BLaER1 (cell line): ENCODE measurements around the gene CHM.
A peak's percentile ranks its signal among the peaks of the same experiment; 100 is the strongest.
"Not testable (repeated sequence)": the region's sequence is repeated elsewhere in the genome, so short reads cannot be mapped to it uniquely, and the experiment has no call there.

Experiments
- H3K27ac ChIP-seq: shearing (Covaris generic); formaldehyde crosslinking; 2 replicates; pipeline ENCODE4 v1.8.1; 2022
- H3K27me3 ChIP-seq: shearing (Covaris generic); formaldehyde crosslinking; 2 replicates; pipeline ENCODE4 v1.8.1; 2022
- H3K36me3 ChIP-seq: shearing (Covaris generic); formaldehyde crosslinking; 2 replicates; pipeline ENCODE4 v1.8.1; 2022
- H3K4me1 ChIP-seq: shearing (Covaris generic); formaldehyde crosslinking; 2 replicates; pipeline ENCODE4 v1.8.1; 2022
- H3K4me2 ChIP-seq: shearing (Covaris generic); formaldehyde crosslinking; 2 replicates; pipeline ENCODE4 v1.8.1; 2022
- H3K4me3 ChIP-seq: shearing (Covaris generic); formaldehyde crosslinking; 2 replicates; pipeline ENCODE4 v1.8.1; 2022
- H3K9ac ChIP-seq: shearing (Covaris generic); formaldehyde crosslinking; 2 replicates; pipeline ENCODE4 v1.8.1; 2022
- H3K9me3 ChIP-seq: shearing (Covaris generic); formaldehyde crosslinking; 2 replicates; pipeline ENCODE4 v1.8.1; 2022
- H4K20me1 ChIP-seq: shearing (Covaris generic); formaldehyde crosslinking; 2 replicates; pipeline ENCODE4 v1.8.1; 2022
- Cebpa-rat ChIP-seq: shearing (Covaris generic); IDR thresholded peaks from 2 replicates; pipeline ENCODE4 v1.8.1; 2022

The CHM gene

GRCh38 chrX:85927740-85928139, 119.6 kb downstream of the CHM start:
- H4K20me1 ChIP-seq, result 0 out of 2 replicates have a peak, but pooled peaks cover 8% of the 10 kb centered on the region
- no peak for TF ChIP-seq Cebpa-rat

GRCh38 chrX:85922821-85923220, 124.5 kb downstream of the CHM start:
- no peak overlapping the region for H3K9ac ChIP-seq
- no peak overlapping the region for H3K4me3 ChIP-seq
- no peaks in the 10 kb centered on the region for H3K4me1 ChIP-seq
- H3K27ac ChIP-seq, result no peak overlapping the region
- peaks cover 41% of the 10 kb centered on the region for H3K27me3 ChIP-seq
- H3K4me2 ChIP-seq, result no peak overlapping the region
- H4K20me1 ChIP-seq, result no peaks in the 10 kb centered on the region
- H3K36me3 ChIP-seq, result no peaks in the 10 kb centered on the region
- peaks cover 10% of the 10 kb centered on the region; the same call in 1 of the 2 replicates for H3K9me3 ChIP-seq
- no peak for TF ChIP-seq Cebpa-rat

More at GRCh38 chrX:85927740-85928139, 119.6 kb downstream of the CHM start:
- Histone ChIP-seq H3K36me3 (no peaks in the 10 kb centered on the region), H3K9ac (no peak overlapping the region), H3K27me3 (peaks cover 73% of the 10 kb centered on the region), H3K27ac (no peak overlapping the region), H3K4me3 (no peak overlapping the region), H3K4me1 (no peaks in the 10 kb centered on the region), H3K9me3 (no peaks in the 10 kb centered on the region), H3K4me2 (no peak overlapping the region)

DNA sequence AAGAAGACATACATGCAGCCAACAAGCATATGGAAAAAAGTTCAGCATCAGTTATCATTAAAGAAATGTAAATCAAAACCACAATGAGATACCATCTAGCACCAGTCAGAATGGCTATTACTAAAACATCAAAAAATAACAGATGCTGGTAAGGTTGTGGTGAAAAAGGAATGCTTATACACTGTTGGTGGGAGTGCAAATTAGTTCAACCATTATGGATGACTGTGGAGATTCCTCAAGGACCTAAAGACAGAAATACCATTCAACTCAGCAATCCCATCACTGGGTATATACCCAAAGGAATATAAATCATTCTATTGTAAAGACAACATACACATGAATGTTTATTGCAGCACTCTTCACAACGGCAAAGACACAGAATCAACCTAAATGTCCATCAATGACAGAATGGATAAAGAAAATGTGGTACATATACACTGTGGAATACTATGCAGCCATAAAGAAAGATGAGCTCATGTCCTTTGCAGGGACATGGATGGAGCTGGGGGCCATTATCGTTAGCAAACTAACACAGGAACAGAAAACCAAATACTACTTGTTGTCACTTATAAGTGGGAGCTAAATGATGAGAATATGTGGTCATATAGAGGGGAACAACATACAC, 130.6 kb downstream of the CHM start:
- Histone ChIP-seq H3K27me3 (peaks cover 50% of the 10 kb centered on the region), H4K20me1 (peaks cover 15% of the 10 kb centered on the region; the same call in 1 of the 2 replicates), H3K9me3 (peaks cover 15% of the 10 kb centered on the region; the same call in 1 of the 2 replicates)
- H3K9ac ChIP-seq, H3K36me3 ChIP-seq, H3K4me2 ChIP-seq, H3K4me3 ChIP-seq, H3K4me1 ChIP-seq, H3K27ac ChIP-seq: not testable (repeated sequence)

- H3K4me2 ChIP-seq, result no peak overlapping the region
- peaks cover 15% of the 10 kb centered on the region; the same call in 1 of the 2 replicates for H3K9me3 ChIP-seq
- no peaks in the 10 kb centered on the region for H3K4me1 ChIP-seq
- H4K20me1 ChIP-seq, result peaks cover 15% of the 10 kb centered on the region; the same call in 1 of the 2 replicates
- TF ChIP-seq Cebpa-rat, result no peak
- no peak overlapping the region for H3K4me3 ChIP-seq
- H3K27ac ChIP-seq, result no peak overlapping the region
- H3K9ac ChIP-seq, result no peak overlapping the region
- H3K36me3 ChIP-seq, result no peaks in the 10 kb centered on the region
- peaks cover 55% of the 10 kb centered on the region for H3K27me3 ChIP-seq
Observed at GRCh38 chrX:85914431-85914830, 132.9 kb downstream of the CHM start.

- H3K27me3 ChIP-seq, result peaks cover 69% of the 10 kb centered on the region
Observed at GRCh38 chrX:85907316-85907715, 140.0 kb downstream of the CHM start.

GRCh38 chrX:85906399-85906798, 141.0 kb downstream of the CHM start:
- Histone ChIP-seq H3K9me3 (no peaks in the 10 kb centered on the region), H3K4me2 (no peak overlapping the region), H3K27ac (no peak overlapping the region), H3K4me3 (no peak overlapping the region), H3K9ac (no peak overlapping the region), H4K20me1 (no peaks in the 10 kb centered on the region), H3K4me1 (peaks cover 13% of the 10 kb centered on the region), H3K27me3 (peaks cover 60% of the 10 kb centered on the region), H3K36me3 (no peaks in the 10 kb centered on the region)
- TF ChIP-seq Cebpa-rat, result no peak

More at GRCh38 chrX:85907316-85907715, 140.0 kb downstream of the CHM start:
- Histone ChIP-seq H3K4me1 (peaks cover 13% of the 10 kb centered on the region), H3K4me3 (no peak overlapping the region), H3K9me3 (no peaks in the 10 kb centered on the region), H3K27ac (no peak overlapping the region), H3K9ac (no peak overlapping the region), H3K36me3 (no peaks in the 10 kb centered on the region), H4K20me1 (no peaks in the 10 kb centered on the region), H3K4me2 (peak overlapping the region; percentile 36)
- no peak for TF ChIP-seq Cebpa-rat

- H3K9ac ChIP-seq, result no peak overlapping the region
- no peak overlapping the region for H3K27ac ChIP-seq
- peaks cover 60% of the 10 kb centered on the region for H3K27me3 ChIP-seq
- no peak overlapping the region for H3K4me2 ChIP-seq
- no peak overlapping the region for H3K4me3 ChIP-seq
- H3K4me1 ChIP-seq, result peaks cover 13% of the 10 kb centered on the region
- H4K20me1 ChIP-seq, result no peaks in the 10 kb centered on the region
- no peaks in the 10 kb centered on the region for H3K36me3 ChIP-seq
- no peak for TF ChIP-seq Cebpa-rat
- no peaks in the 10 kb centered on the region for H3K9me3 ChIP-seq
Observed at GRCh38 chrX:85905851-85906250, 141.5 kb downstream of the CHM start.

GRCh38 chrX:85903692-85904471, 143.5 kb downstream of the CHM start:
- no peak overlapping the region for H3K27ac ChIP-seq
- peaks cover 55% of the 10 kb centered on the region for H3K27me3 ChIP-seq
- H3K4me1 ChIP-seq, result peaks cover 13% of the 10 kb centered on the region
- H3K9ac ChIP-seq, result no peak overlapping the region
- no peak overlapping the region for H3K4me3 ChIP-seq
- no peaks in the 10 kb centered on the region for H3K9me3 ChIP-seq
- no peaks in the 10 kb centered on the region for H3K36me3 ChIP-seq
- H3K4me2 ChIP-seq, result no peak overlapping the region
- no peak for TF ChIP-seq Cebpa-rat
- H4K20me1 ChIP-seq, result no peaks in the 10 kb centered on the region

- H3K9me3 ChIP-seq, result no peaks in the 10 kb centered on the region
- H3K4me2 ChIP-seq, result no peak overlapping the region
- H3K27me3 ChIP-seq, result peaks cover 23% of the 10 kb centered on the region
- TF ChIP-seq Cebpa-rat, result no peak
- H3K4me3 ChIP-seq, result no peak overlapping the region
- no peaks in the 10 kb centered on the region for H4K20me1 ChIP-seq
- no peak overlapping the region for H3K9ac ChIP-seq
- no peak overlapping the region for H3K27ac ChIP-seq
- H3K36me3 ChIP-seq, result peaks cover 3% of the 10 kb centered on the region; the same call in 1 of the 2 replicates
- H3K4me1 ChIP-seq, result no peaks in the 10 kb centered on the region
Observed at GRCh38 chrX:85897362-85898126, 149.8 kb downstream of the CHM start.
